GM21737 (cell line): ENCODE results near the gene GPC5.

Experiments used
- ATAC-seq: cut with Tn5 transposase; IDR thresholded peaks from one replicate; pipeline ENCODE4 v1.9.1; 2021; ENCODE audit warnings: mild to moderate bottlenecking, moderate library complexity; ENCODE audit not compliant: unreplicated experiment

Gene GPC5

GRCh38 chr13:91701975-91702374, 303.6 kb downstream of the GPC5 start:
- no peak for ATAC-seq

DNA sequence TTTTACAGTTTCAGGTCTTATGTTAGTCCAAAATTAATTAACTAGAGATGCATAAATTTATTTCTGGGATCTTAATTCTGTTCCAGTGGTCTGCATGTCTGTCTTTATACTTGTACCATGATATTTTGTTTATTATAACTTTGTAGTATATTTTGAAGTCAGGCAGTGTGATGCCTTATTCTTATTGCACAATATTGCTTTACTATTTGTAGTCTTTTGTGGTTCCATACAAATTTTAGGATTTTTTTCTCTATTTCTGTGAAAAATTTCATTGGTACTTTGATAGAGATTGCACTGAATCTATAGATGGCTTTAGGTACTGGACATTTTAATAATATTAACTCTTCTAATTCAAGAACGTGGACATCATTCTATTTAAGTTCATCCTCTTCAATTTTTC, 304.0 kb downstream of the GPC5 start:
- no peak for ATAC-seq

DNA sequence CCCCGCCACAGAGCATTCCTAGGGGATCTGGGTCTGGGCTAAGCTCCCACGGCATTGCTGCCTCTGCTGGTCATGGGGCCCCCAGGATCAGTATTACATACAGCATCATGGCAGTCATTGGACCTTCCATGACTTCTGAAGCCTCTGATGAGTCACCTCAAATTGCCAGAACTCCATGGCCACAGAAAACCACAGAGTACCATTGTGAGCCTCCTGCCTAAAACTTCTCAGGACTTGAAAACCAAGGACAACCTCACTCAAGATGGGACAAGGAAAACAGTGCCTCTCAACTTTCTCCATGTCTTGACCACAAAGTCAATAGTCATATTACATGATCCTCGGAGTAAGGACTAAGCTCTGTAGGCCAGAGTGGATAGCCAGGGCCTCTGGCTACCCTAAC, 306.0 kb downstream of the GPC5 start:
- ATAC-seq = no peak

DNA sequence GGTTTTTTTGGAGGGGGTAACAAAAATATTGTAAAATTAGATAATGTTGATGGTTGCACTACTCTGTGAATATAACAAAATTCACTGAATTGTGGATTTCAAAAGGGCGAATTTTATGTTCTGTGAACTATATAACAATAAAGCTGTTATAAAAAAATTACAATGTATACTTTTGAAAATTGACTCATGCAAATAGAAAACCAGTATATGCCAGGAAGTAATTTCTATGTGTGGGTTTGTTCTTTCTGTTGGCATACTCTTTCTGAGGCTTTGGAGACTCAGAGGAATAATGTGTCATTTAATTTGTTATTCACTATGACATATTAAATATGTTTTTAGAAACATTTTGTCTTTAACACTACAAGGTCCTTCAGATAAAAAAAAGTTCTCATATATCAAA, 310.1 kb downstream of the GPC5 start:
- ATAC-seq = no peak

DNA sequence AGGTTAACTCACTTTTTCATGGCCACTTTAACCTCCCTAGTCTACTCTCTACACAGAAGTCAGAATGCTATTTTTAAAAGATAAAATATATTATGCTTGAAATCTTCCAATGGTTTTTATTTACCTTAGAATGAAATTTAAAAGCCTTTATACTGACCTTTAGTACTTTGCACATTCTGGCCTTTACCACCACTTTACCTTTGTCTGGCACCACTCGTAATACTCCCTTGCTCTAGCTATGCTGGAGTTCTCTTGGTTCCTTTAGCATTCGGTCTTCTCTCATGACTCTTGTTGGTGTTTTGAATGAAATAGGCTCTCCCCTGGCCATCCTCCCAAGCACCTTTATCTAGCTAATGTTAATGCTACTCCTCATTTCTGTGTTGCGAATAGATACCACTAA, 310.8 kb downstream of the GPC5 start:
- no peak for ATAC-seq

GRCh38 chr13:91710733-91711132, 312.3 kb downstream of the GPC5 start:
- no peak for ATAC-seq

GRCh38 chr13:91714855-91715254, 316.4 kb downstream of the GPC5 start:
- no peak for ATAC-seq

- ATAC-seq = no peak
Measured at GRCh38 chr13:91716436-91717065, 318.1 kb downstream of the GPC5 start.

DNA sequence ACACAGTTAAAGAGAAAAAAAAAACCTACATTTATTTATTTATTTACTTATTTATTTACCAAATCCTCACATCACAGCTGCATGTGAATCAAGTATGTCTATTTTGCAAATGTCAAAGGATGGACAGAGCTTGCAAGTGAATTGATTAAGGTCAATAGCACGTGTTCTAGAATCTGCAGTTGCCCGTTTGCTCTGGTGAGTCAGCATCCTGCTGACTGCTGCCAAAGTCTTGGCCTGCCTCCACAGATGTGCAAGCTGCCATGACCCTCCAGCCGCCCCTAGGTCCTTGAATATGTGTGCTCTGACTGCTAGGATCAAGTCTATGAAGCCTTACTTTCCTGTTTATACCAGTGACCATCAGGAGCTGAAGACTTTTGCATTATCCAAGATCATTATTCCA, 320.6 kb downstream of the GPC5 start:
- ATAC-seq = no peak

GRCh38 chr13:91721413-91721812, 323.0 kb downstream of the GPC5 start:
- ATAC-seq = no peak

- no peak for ATAC-seq
Measured at GRCh38 chr13:91722267-91722884, 324.0 kb downstream of the GPC5 start.

GRCh38 chr13:91724591-91724990, 326.2 kb downstream of the GPC5 start:
- no peak for ATAC-seq

GRCh38 chr13:91725646-91726045, 327.2 kb downstream of the GPC5 start:
- ATAC-seq = no peak

GRCh38 chr13:91726671-91727070, 328.2 kb downstream of the GPC5 start:
- no peak for ATAC-seq

DNA sequence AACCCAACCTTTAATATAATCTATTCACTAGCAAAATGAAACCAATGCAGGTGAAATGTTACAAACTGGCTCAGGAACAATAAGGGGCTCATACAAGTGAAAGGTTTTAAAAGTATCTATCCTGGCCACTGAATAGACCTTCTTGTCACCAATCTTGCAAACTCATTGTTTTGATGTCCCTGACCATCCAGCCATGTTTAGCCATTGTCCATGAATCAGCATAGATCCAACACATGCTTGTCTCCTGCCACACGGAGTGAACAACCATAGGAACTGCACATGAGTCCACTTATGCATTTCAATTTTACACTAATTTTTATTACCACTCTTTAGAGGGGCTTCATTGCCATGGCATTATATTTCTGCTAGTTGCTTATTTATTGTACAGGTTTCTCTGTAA, 331.4 kb downstream of the GPC5 start:
- ATAC-seq = no peak

- no peak for ATAC-seq
Measured at GRCh38 chr13:91739751-91740150, 341.3 kb downstream of the GPC5 start.

DNA sequence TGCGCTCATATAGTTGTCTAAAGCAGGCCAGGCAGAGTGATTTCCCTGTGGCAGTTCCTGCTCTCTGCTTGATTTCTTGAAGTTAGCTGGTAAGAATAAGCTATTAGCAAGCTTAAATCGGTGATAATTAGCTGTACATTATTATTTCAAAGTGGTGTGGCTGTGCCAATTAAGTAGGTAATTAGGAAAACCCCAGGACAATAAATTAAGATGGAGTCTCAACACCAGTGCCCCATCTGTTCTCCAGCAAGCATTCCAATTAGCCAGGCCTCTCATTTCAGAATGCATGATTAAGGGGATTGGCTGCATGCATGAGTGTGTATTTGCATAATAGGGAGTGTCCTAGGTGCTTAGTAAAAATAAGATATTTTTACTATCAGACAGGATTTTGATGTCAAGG, 342.3 kb downstream of the GPC5 start:
- ATAC-seq = no peak

DNA sequence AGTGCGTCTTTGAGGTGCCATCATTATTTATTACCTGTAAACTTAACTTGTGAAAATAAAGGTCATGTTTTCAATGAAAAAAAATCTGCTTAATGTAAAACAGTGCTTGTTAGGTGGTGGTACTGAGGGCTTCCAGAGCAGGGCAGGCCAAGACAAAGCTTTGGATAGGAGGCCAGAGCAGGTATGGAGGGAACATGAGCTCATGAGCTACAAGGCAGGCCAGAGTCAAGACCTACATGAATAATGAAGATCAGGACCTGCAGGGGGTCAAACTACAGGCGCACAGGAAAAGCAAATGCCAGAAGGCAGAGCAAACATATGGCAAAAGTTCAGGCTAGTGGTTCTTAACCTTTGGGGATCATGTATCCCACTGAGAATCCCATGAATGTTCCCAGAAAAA, 343.5 kb downstream of the GPC5 start:
- no peak for ATAC-seq

GRCh38 chr13:91744284-91744683, 345.9 kb downstream of the GPC5 start:
- ATAC-seq = no peak

- ATAC-seq = no peak
Measured at GRCh38 chr13:91745967-91746366, 347.5 kb downstream of the GPC5 start.

DNA sequence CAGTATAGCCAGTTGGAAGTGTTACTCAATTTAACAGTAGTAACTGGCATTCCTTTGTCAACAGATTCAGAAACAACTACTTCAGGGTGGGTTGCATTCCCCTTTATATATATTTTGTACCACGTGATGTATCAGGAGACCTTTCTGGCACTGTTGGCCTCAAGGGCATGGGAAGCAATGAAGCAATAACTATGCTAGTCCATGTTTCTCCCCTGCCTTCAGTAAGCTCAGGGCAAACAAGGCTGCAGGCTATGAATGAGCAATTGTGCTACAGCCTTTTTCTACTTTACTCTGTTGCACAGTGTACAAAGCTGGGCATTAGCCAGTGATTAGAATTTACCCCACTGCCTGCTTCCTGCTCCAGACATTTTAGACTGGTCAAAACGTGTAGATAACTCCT, 348.8 kb downstream of the GPC5 start:
- no peak for ATAC-seq

DNA sequence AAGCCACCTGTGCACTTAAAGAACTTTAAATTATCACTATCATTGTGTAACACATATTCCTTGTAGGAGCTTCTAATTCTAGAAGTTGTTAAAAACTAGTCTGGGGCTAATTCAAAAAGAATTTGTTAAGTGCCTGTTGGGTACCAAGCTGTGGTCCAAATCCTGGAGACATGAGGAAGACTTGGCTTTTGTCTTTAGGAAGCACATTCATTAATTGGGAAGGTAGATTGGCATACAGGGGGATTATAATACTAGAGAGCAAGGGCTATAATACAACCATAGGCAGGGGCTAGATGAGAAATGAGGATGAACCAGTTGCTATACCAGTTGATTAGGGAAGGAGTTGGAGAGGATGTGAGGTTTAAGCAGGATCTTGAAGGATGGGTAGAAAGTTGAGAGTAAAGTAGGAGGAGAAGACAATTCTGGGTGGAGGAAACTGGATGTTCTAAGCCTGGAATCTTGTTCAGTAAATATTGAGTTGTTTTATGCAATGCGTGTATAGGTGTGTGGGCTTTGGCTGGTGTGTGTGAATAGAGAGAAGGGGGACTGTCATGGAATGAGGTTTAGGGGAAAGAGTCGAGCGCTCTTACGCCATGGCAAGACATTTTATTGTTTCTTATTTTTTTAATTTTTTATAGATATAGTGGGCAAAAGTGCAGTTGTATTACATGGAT, 350.1 kb downstream of the GPC5 start:
- no peak for ATAC-seq

DNA sequence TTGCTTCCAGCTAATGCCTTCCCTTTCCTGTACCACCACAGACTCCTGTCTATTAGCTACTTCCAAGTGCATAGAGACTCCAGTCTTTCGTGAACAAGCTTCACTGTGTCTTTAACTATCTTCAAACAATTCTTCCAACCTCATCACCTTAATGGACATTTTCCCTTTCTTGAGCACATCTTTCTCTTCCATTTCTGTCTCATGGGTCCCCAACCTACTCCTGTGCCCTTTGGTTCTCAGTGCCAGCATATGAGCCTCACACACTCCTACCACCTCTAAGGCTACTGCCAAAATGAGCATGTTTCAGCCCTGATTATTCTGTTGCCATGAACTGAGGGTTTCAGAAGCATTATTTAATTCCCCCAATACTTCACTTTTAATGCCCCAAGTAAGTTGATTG, 360.3 kb downstream of the GPC5 start:
- no peak for ATAC-seq
